K562 (cell line): Measurements from ENCODE around the gene LAPTM5. TPM values are rescaled to one million over a fixed set of nuclear protein-coding genes. Genes with fewer than 3 reads are reported as not detected.

ENCODE experiments used
- BRF2 ChIP-seq: IDR thresholded peaks from 3 replicates; pipeline ENCODE4 v1.6.1; 2011; ENCODE audit warnings: borderline replicate concordance, mild to moderate bottlenecking; ENCODE audit not compliant: insufficient read length, insufficient read depth
- CUX1 ChIP-seq: fragments of 200-800 bp; sonication (Bioruptor generic); IDR thresholded peaks from 2 replicates; pipeline ENCODE4 v1.6.1; 2016; ENCODE audit warnings: missing genetic modification characterization, missing compliant biosample characterization
- E2F6 ChIP-seq, 2 experiments: IDR thresholded peaks; 2 replicates each; pipeline ENCODE4 v1.6.1; 2011; ENCODE audit warnings: borderline replicate concordance in 1 of 2, control low read depth in 1 of 2, low read depth in 1 of 2, low read length in 1 of 2, mild to moderate bottlenecking in 1 of 2, mixed read lengths in 1 of 2, moderate library complexity in 1 of 2; ENCODE audit not compliant: insufficient read depth in 1 of 2, insufficient read length in 1 of 2, poor library complexity in 1 of 2, severe bottlenecking in 1 of 2; ENCODE audit errors: extremely low read depth in 1 of 2
- NFIC ChIP-seq: fragments of 450-650 bp; IDR thresholded peaks from 2 replicates; pipeline ENCODE4 v1.6.1; 2017; ENCODE audit warnings: mild to moderate bottlenecking, inconsistent platforms
- NR2C1 ChIP-seq, 2 experiments: fragments of 450-650 bp; IDR thresholded peaks; 2 replicates each; pipeline ENCODE4 v1.6.1; 2017; ENCODE audit warnings: mild to moderate bottlenecking in 2 of 2, antibody characterized with exemption in 1 of 2, inconsistent platforms in 1 of 2, missing compliant biosample characterization in 1 of 2, missing genetic modification characterization in 1 of 2
- POLR3G ChIP-seq: IDR thresholded peaks from 2 replicates; pipeline ENCODE4 v1.6.1; 2011; ENCODE audit not compliant: insufficient read length, insufficient replicate concordance; ENCODE audit errors: extremely low read depth
- ZNF197 ChIP-seq: fragments of 200-800 bp; sonication (Bioruptor generic); IDR thresholded peaks from 2 replicates; pipeline ENCODE4 v1.6.1; 2016; ENCODE audit warnings: low read depth, missing genetic modification characterization, missing compliant biosample characterization
- ZNF584 ChIP-seq: fragments of 200-800 bp; sonication (Bioruptor generic); IDR thresholded peaks from 2 replicates; pipeline ENCODE4 v1.6.1; 2016; ENCODE audit warnings: low read depth, mild to moderate bottlenecking, missing genetic modification characterization, missing compliant biosample characterization
- ZNF592 ChIP-seq: fragments of 450-650 bp; IDR thresholded peaks from 2 replicates; pipeline ENCODE4 v1.6.1; 2017; ENCODE audit warnings: antibody characterized with exemption, mild to moderate bottlenecking
- polyA plus RNA-seq, 8 experiments: library from polyadenylated mRNA; depleted of rRNA in 4 of 8; stranded (reverse) in 5 of 8; unstranded in 3 of 8; fragments of >200 nt; fragmentation: Nextera tagmentation in 2 of 8; fragmentation: Illumina TruSeq in 1 of 8; extraction: Ambion mirVana in 2 of 8; extraction: Trizol in 1 of 8; gene quantifications; 2 replicates each; pipeline versions ENCODE4 v1.2.1 to v1.2.3, GENCODE V29; 2011 to 2014; ENCODE audit warnings: inconsistent platforms in 1 of 8, missing spikeins in 1 of 8
- total RNA-seq, 7 experiments: library from RNA; depleted of rRNA in 6 of 7; stranded (reverse); fragments of >200 nt in 6 of 7; fragmentation: Illumina TruSeq in 2 of 7; extraction: Trizol in 2 of 7; gene quantifications; 2 replicates each; pipeline versions ENCODE4 v1.2.1 to v1.2.3, GENCODE V29; 2011 to 2021; ENCODE audit warnings: low replicate concordance in 1 of 7

The LAPTM5 gene
- total and polyA plus RNA-seq, 9 of the 15 experiments (the other 6 are each of a cell fraction or from before 2014, with no cell fraction given), result 2.4 to 47.3 (median 20.3) TPM

GRCh38 chr1:30774550-30775432 is 17.2 kb upstream of the LAPTM5 start (continued):
- peak; percentile 71; the same call in 1 of the 2 replicates for TF ChIP-seq CUX1 (CRISPR knock-in tag)
- TF ChIP-seq BRF2, result no peak
- peak; percentile 74 for TF ChIP-seq ZNF592
- TF ChIP-seq NR2C1 (IDR thresholded peaks at IDR 0.05), result no peak
- no peak for TF ChIP-seq NR2C1 (tag; IDR thresholded peaks at IDR 0.05)
- peak; percentile 86 for TF ChIP-seq NFIC
- TF ChIP-seq ZNF584 (CRISPR knock-in tag), result 0 out of 2 replicates have a peak, but pooled peaks have one; percentile 58
- peak; percentile 13 to 17 for TF ChIP-seq E2F6 (IDR thresholded peaks at IDR 0.05; ENCODE audit: borderline replicate concordance in 1 of 2, extremely low read depth in 1 of 2, insufficient read depth in 1 of 2, insufficient read length in 1 of 2, low read depth in 1 of 2, low read length in 1 of 2, poor library complexity in 1 of 2, severe bottlenecking in 1 of 2)
- no peak for TF ChIP-seq POLR3G
- peak; percentile 36; the same call in 1 of the 2 replicates for TF ChIP-seq ZNF197 (CRISPR knock-in tag)
